Left renal cortex interstitium (tissue), 4 donors: ENCODE measurements around the gene WDR89. TPM values are rescaled to one million over a fixed set of nuclear protein-coding genes. Genes with fewer than 3 reads are reported as not detected.
"Not testable (repeated sequence)": the region's sequence is repeated elsewhere in the genome, so short reads cannot be mapped to it uniquely, and the experiment has no call there.

Experiments used
- DNase-seq, 4 donors: peaks; one replicate each; pipeline ENCODE4 v3.0.0-alpha.2; 2013; ENCODE audit warnings: low read depth in 4 of 4, low spot score in 2 of 4, missing footprints in 1 of 4
- polyA plus RNA-seq, 4 donors: library from polyadenylated mRNA; unstranded; fragments of 120-200 nt; gene quantifications; one replicate each; pipeline ENCODE4 v1.2.1, GENCODE V29; 2013; ENCODE audit not compliant: insufficient read length in 4 of 4

The WDR89 gene
- polyA plus RNA-seq, 4 donors: 18.6 to 28.2 (median 22.2) TPM

DNA sequence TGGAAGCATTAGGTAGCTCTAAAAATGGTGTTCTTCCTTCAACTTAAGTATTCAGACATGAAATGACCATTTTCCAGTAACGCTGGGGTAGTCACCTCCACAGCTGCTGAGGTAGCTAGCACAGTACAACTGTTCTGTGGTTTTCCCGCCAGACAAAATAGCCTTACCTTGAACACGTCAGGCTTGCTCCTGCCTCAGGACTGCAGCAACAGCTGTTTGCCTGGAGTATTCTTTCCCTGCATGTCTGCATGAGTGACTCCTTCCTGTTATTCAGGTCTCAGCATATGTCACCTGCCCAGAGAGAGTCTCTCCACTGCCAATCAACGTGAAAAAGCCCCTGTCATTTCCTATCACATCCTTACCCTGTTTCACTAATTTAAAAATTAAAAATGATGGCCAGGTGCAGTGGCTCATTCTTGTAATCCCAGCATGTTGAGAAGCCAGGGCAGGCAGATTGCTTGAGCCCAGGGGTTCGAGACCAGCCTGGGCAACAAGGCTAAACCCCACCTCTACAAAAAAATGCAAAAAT is 37.9 kb downstream of the WDR89 start:
- no peak for DNase-seq

DNA sequence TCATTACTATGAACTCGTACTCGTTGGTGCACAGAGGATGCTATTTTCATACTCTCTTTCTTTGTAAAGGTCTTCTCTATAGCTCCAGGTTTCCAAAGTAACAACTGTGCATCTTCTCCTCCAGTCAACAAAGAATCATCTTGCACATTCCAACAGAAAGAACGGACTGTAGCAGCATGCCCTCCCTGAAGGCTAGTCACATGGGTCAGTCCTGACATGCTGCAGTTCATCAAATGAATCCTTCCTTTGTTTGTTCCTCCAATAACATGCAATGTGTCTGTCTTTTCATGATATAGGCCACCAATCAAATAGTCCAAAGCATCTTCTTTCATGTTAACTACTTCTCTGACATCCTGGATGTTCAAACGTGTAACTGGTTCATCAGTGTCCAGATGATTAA is 42.9 kb downstream of the WDR89 start:
- DNase-seq: no peak

DNA sequence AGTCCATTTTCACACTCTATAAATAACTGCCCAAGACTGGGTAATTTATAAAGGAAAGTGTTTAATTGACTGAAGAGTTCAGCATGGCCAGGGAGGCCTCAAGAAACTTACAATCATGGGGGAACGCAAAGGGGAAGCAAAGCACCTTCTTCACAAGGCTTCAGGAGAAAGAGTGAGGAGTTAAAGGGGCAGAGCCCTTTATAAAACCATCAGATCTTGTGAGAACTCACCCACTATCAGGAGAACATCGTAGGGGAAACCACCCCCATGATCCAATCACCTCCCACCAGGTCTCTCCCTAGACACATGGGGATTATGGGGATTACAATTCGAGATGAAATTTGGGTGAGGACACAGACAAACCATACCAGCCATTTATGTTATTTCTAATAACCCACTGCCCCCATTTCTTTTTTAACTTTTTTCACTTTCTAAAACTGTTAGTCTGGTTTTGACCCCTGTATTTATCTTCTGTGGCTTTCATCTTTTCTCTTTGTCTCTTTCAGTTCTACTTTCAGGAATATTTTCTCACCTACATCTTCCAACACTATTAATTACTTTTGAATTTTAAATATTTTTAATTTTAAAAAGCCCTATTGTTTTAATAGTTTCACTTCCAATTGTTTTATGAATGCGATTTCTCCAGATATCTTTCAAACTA is 44.5 kb downstream of the WDR89 start:
- no peak for DNase-seq

DNA sequence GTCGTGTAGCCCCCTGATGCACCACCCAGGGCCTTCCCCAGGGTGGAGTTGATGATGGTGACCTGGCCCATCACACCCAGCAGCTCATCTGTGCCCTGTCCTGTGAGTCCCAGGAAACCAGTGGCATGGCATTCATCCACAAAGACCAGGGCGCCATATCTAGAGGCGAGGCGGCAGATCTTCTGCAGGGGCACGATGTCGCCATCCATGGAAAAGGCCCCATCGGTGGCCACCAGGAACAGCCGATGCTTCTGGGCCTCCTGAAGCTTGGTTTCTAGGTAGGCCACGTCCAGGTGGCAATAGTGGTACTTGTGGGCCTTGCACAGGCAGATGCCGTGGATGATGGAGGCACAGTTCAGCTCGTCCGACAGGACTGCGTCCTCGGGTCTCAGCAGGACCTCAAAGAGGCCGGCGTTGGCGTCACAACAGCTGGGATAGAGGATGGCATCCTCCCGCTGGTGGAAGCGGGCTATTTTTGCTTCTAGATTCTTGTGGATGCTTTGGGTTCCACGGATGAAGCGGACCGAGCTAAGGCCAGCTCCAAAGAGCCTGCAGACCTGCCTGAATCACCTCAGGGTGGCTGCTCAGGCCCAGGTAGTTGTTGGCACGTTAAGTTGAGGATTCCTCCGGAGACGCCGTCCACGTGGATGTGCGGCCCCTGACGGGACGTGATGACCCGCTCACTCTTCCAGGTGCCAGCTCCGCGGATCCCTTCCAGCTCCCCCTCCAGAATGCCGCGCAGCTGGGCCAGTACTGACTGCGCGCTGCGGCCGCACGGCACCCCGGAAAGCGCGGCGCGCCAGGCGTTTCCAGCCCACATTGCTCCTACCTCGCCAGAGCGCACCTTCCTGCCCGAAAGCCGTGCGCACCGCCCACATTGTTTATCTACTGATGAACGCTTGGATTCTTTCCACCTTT is 47.0 kb downstream of the WDR89 start:
- no peak for DNase-seq

DNA sequence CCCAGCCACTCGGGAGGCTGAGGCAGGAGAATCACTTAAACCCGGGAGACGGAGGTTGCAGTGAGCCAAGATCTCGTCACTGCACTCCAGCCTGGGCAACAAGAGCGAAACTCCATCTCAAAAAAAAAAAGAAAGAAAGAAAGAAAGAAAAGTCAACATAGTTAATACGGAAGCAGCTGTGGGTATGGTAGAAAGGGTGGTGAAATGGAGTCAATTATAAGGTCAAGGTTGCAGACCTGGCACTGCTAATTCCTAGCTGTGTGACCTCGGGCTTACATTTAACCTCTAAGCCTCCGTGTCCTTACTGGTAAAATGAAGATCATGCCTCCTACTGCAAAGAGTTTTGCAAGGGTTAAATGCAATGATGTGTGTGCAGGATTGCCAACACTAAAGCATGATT is 58.6 kb downstream of the WDR89 start:
- not testable (repeated sequence) for DNase-seq

DNA sequence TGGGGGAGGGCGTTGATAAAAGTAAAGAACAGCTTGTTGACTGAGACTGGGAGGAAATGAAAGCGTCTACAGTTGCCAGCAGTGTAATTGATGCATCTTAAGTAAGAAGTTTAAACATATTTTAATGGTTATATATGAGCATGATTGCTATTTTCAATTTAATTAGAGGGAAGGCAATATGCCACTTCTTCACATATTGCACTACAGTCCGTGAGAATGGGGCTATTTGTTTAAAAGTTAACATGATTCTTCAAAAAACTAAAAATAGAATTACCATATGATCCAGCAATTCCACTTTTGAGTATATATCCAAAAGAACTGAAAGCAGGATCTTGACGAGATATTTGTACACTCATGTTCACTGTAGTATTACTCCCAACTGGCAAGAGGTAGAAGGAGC is 60.2 kb downstream of the WDR89 start:
- no peak for DNase-seq

DNA sequence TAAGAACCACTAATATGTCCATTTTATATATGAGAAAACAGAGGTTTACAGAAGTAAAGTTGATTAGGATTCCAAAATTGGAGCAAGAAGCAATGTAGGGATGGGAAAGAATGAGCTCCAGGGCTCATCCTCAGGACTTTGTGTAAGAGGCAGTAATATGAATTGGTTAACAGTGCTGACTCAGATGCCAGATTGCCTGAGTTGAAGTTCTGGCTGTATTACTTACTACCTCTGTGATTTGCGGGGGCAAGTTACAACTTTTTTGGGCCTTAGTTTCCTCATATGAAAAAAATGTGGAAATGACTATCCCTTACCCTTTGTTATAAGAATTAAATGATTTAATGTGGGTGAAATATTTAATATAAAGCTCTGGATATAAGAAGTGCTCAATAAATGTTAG is 63.4 kb downstream of the WDR89 start:
- no peak for DNase-seq

DNA sequence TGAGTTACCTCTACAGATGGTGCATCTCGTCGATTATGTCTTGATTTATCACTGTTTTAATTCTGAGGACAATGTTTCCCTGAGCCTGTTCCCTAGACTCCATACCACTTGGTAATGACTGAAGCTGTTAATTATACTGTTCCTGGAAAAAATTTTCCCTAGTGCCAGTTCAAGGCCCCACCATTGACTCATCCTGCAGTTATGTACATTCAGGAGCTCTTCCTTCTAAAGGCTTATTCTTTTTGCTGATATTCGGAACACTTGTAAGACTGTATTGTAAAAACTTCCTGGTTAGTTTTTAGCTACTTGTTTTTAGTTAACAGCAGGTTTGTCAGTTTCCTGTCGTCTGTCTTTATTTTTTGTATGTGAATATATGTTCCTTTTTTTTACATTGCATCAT is 68.1 kb downstream of the WDR89 start:
- DNase-seq: no peak

DNA sequence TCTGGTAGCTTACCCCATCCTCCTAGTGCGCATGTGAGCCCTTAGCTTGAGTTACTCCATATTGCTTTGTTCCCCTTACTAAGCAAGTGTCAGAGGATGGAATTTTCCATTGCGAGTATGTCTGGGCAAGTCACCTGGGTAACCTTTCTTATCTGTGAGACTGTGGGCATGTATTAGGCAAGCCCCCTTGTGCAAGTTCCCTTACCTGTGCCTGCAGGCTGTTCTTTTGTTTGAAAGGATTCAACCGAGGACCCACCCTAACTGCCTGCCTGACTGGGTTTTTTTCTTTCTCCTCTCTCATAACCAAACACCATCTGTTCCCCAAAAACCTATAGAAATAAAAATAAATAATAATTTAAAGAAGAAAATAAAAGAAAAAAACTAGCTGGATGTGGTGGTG is 76.2 kb downstream of the WDR89 start:
- DNase-seq: no peak

DNA sequence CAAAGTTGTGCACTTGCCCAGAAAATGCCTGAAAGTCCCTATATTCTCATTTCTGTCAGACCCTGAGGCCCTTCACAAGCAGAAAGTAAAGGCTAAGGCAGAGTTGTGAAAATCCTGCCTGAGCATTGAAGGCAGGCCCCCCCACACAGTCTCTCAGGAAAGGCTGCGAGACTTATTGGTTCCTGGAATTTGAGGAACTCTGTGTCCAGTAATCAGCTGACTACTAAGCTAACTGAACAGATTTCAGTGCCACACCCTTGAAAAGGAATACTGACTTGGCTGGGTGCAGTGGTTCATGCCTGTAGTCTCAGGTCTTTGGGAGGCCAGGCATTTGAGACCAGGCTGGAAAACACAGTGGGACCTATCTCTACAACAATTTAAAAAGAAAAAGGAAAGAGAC is 77.4 kb downstream of the WDR89 start:
- DNase-seq: no peak

DNA sequence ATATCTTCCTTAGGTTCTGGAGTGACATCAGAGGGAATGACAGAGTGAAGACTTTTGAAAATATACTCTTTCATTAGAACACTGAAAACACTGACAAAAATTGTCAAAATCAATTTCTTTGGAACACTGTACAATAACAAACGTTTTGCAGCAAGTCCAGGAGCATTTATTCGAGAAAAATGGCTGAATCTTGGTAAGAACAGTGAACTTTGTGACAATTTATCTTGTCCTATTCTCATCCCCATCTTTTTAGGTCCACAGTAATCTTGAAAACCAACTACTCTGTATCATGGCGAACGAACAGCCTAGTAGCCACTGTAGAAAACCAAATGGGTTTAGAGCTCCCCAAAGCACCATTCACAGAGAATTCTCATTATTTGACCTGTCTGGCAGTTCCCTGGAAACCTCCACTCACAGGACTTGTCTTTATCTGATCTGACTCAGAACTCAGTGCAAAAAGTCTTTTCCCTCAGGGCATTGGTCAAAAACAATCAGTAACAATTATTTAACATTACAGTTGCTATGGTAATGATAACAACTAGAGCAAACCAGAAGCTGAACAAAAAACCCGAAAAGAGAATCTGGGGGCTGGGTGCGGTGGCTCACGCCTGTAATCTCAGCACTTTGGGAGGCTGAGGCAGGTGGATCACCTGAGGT is 78.2 kb downstream of the WDR89 start:
- DNase-seq: no peak

DNA sequence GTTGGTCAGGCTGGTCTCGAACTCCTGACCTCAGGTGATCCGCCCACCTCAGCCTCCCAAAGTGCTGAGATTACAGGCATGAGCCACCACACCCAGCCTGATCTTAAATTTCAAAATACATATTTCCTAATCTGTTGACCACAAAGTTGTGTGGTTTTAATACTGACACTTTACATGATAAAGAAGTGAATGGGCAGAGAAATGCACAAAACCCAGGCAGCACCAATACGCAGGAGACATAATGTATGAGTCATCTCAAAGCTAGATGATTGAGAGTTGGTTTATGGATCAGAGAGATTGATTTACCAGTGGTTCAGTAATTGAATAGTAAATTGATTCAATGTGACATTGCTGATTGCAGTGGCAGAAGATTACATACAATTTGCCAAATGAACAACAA is 79.3 kb downstream of the WDR89 start:
- DNase-seq: no peak

DNA sequence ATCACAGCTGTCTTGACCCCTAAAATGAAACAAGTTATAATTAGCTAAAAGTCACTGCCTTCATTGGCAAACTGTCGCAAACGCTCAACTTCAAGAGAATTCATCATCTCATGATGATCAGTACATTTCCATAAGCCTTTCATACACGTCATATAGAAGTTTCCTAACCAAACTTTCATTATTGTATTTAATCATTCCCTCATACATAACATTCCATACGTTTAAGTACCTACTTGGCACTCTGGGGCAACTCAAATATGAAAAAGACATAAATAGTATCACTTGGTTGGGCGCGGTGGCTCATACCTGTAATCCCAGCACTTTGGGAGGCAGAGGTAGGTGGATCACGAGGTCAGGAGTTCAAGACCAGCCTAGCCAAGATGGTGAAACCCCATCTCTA is 86.1 kb downstream of the WDR89 start:
- no peak for DNase-seq

DNA sequence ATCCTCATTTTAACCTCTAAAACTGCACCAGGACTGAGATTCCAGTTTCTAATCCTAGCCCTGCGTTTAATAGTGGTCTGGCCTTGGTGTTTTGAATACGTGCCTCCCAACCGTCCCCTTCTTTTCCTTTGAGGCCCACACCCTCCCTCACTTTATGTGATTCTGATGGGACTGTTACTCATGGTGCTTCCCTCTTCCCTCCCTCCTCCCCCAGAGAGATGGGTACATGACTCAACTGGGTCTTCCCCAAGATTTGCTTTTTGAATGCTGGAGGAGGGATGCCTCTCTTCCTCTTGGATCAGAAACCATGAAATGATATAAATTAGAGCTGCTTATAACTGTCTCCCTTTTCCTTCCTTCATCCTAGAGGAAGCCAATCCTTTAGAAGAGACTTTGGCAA is 90.3 kb downstream of the WDR89 start:
- no peak for DNase-seq

DNA sequence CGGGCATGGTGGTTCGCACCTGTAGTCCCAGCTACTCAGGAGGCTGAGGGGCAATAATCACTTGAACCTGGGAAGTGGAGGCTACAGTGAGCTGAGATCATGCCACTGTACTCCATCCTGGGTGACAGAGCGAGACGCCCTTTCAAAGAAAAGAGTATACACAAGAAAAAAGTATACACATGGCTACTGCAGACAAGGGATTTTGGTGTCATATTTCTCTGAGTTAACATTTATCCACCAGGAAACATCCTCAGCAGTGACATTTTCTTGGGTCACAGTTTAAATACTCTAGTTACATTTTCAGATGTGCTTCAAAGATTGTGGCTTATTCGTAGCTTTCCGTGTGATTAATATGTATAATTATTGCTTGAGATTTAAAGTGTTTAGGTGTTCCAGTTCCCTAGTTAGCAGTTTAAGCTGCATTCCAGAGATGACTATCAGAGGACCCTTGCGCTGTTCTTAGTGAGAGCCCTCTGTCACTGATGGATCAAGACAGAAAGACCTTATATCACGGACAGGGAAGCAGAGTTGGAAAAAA is 93.8 kb downstream of the WDR89 start:
- DNase-seq: no peak

Other genes starting within 250 kb of the WDR89 start
- 10 to 100 TPM; 36.4 to 39.1 (median 38.6) TPM for gene PPP2R5E, start 98.5 kb downstream of the WDR89 start, polyA plus RNA-seq
- 10 to 100 TPM; 24.3 to 40.1 (median 33.2) TPM for gene SGPP1, start 86.2 kb upstream of the WDR89 start, polyA plus RNA-seq
- gene SYNE2, start 211.1 kb upstream of the WDR89 start, polyA plus RNA-seq: 100 to 1,000 TPM in 2 of 4 donors, 10 to 100 TPM in 2; 82.1 to 148 (median 117) TPM